Transverse colon (tissue), 3 donors: ENCODE measurements around the gene ACAN.

Experiments used
- POLR2A ChIP-seq: fragments of 450-650 bp; IDR thresholded peaks from one replicate; pipeline ENCODE4 v1.6.1; 2016; ENCODE audit warnings: antibody characterized with exemption, mild to moderate bottlenecking, moderate library complexity
- TF ChIP-seq, protein P1 (sequence below), 5 experiments: fragments of 200-600 bp in 3 of 5; fragments of 450-650 bp in 2 of 5; sonication (generic) in 3 of 5; IDR thresholded peaks; 1 replicate in 2 of 5; 2 replicates in 3 of 5; pipeline ENCODE4 v1.5.1; 2016 to 2017; ENCODE audit warnings: antibody characterized with exemption in 5 of 5, inconsistent platforms in 3 of 5, mild to moderate bottlenecking in 2 of 5, moderate library complexity in 1 of 5

DNA sequence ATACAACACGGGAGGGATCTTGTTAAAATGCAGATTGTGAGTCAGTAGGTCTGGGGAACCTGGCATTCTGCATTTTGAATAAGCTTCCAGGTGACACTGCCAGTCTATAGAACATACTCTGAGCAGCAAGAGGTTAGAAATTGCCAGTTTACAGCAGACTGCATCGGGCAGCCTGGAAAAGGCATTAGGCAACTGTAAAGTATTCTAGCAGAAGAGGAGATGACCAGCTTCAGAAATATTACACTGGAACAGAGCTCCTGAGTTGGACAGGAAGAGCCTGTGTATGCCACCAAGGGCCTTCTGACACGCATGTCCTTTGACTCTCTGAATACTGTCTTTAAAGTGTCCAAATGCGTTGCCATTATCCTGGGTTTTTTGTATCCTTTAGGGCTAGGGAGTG lies 2.5 kb upstream of the ACAN start:
- TF ChIP-seq, protein P1, sequence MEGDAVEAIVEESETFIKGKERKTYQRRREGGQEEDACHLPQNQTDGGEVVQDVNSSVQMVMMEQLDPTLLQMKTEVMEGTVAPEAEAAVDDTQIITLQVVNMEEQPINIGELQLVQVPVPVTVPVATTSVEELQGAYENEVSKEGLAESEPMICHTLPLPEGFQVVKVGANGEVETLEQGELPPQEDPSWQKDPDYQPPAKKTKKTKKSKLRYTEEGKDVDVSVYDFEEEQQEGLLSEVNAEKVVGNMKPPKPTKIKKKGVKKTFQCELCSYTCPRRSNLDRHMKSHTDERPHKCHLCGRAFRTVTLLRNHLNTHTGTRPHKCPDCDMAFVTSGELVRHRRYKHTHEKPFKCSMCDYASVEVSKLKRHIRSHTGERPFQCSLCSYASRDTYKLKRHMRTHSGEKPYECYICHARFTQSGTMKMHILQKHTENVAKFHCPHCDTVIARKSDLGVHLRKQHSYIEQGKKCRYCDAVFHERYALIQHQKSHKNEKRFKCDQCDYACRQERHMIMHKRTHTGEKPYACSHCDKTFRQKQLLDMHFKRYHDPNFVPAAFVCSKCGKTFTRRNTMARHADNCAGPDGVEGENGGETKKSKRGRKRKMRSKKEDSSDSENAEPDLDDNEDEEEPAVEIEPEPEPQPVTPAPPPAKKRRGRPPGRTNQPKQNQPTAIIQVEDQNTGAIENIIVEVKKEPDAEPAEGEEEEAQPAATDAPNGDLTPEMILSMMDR (IDR thresholded peaks at IDR 0.05) = no peak
- no peak for TF ChIP-seq POLR2A
